ENCODE results near the gene RNF181.

- TF ChIP-seq CTCF (IDR thresholded peaks at IDR 0.05; ENCODE audit: low read depth, low read length), result no peak
- TF ChIP-seq MAX (IDR thresholded peaks at IDR 0.05; ENCODE audit: low read depth, low read length), result no peak
Measured at GRCh38 chr2:85605406-85606115, 10.0 kb downstream of the RNF181 start.

All from NB4 (cell line).